HG03571 (cell line): ENCODE results near the gene PSMD12.
"Not testable (repeated sequence)": the region's sequence is repeated elsewhere in the genome, so short reads cannot be mapped to it uniquely, and the experiment has no call there.

Experiments
- ATAC-seq: cut with Tn5 transposase; IDR thresholded peaks from one replicate; pipeline ENCODE4 v1.9.1; 2021; ENCODE audit not compliant: unreplicated experiment

Gene PSMD12

DNA sequence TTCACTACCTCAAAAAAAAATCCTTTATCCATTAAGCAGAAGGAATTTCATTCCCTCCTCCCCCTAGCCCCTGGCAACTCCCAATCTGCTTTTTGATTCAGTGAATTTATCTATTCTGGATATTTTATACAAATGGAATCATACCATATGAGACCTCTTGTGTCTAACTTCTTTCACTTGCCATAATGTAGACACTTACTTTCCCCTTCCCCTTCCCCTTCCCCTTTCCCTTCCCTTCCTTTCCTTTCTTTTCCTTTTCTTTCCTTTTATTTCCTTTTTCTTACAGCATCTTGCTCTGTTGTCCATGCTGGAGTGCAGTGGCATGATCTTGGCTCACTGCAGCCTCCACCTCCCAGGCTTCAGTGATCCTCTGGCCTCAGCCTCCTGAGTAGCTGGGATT lies 50.5 kb downstream of the PSMD12 start:
- ATAC-seq, result no peak

DNA sequence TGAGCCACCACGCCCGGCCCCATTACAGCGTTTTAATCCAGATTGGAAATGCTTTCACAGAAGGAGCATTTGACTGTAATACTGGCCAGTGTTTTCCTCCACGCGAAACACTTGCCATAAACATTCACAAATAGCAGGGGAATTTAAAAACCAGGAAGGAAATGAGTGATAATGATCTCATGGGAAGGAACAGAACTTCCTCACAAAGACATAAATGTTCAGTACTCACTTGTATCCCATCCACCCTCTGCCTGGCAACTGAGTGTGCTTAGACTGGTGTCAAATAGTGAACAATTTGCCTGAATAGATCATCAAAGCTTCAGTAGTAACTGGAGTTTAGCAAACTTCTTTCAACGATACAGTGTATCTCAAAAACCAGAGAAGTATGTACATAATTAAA lies 54.1 kb downstream of the PSMD12 start:
- no peak for ATAC-seq

DNA sequence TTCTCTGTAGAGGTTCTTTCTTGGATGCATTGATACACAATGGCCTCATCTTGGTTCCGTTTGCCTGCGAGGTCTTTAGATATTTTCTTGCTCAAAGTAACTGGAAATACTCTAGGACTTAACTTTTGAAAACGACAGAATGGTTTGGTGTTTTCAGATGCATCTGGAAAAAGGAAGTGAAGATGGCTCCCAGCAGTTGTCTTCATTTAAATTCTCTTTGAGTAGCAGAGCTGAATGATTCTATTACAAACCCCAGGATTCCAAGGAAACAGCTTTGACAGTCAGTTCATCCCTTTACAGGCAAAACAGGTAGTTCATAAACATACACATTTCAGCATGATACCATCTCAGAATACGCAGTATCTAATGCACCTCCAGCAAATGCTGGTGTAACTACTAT lies 54.8 kb downstream of the PSMD12 start:
- ATAC-seq, result no peak

DNA sequence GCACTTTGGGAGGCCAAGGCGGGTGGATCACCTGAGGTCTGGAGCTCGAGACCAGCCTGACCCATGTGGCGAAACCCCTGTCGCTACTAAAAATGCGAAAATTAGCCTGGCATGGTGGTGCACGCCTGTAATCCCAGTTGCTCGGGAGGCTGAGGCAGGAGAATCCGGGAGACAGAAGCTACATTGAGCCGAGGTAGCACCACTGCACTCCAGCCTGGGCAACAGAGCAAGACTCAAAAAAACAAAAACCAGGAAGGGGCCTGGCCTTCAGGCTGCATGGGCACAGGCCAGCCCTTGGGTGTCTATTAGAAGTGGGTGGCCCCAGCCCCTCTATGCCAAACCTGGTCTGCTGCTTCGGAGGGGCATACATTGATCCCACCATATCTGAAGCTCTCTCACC lies 56.0 kb downstream of the PSMD12 start:
- ATAC-seq, result no peak

DNA sequence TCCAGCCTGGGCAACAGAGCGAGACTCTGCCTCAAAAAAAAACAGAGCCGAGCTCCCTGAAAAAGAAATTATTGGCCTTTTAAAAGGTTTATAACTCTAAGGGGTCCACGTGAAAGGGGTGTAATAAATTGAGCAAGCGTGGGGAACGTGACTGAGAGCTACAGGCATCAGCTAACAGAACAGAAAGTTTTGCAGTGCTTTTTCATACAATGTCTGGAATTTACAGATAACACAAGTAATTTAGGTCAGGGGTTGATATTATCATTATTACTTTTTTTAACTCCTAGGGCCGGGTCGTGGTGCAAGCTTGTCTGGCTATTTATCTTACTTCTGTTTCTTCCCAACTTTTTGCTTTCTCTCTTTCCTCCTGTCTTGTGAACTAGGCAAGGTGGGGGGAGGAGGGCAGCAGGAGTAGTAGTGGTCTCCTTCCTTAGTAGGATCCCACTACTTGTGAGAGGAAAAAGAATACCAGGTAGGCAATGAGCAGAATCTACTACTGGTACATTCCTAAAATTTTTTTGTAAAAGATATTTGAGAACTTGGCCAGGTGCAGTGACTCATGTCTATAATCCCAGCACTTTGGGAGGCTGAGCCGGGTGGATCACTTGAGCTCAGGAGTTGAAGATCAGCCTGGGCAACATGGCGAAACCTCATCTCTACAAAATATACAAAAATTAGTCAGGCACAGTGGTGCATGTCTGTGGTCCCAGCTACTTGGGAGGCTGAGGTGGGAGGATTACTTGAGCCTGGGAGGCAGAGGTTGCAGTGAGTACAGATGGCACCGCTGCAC lies 60.7 kb downstream of the PSMD12 start:
- ATAC-seq, result not testable (repeated sequence)

DNA sequence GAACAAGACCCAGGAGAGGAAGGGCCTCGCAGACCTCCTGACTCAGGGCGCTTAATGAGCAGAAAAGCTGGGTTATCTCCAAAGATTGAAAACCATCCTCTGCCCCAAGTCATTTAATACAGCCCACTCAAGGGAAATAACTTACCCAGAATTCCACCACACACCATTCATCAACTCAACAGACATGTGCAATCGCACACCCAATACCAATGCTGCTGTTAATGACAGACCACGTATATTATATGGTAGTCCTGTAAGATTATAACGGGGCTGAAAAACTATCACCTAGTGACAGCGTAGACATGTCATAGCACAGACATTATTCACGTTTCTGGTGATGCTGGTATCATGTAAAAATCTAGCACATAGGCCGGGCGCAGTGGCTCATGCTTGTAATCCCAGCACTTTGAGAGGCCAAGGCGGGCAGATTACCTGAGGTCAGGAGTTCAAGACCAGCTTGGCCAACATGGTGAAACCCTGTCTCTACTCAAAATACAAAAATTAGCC lies 68.9 kb downstream of the PSMD12 start:
- no peak for ATAC-seq

- ATAC-seq, result no peak
Measured at GRCh38 chr17:67294451-67295199, 71.8 kb downstream of the PSMD12 start.

GRCh38 chr17:67293251-67294203 lies 72.8 kb downstream of the PSMD12 start:
- peak; percentile 90 for ATAC-seq

DNA sequence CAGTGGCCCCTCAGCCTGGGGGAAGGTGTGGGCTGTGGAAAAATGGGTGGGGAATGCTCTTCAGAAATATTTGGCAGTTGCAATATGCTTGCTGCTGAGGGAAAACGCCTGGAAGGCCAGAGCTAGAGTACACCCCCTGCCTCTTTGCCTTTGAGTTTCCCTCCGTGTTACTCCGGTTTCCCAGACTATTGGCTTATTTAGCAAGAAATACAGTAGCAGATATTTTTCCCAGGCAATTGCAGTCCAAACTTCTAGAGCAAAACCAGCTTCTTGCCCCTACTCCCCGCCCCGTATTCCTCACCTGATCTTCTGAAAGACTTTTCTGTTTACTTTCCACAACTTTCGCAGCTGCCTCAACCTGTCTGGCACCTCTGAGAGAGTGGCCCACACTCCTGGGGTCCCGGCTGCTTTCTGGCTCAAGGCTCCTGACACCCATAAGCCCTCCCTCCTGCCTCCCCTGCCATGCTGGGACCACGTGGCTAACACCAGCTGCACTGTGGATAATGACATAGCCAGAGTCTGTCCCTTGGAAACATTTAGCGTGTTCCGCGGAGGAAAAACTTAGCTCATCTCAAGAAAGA lies 75.6 kb downstream of the PSMD12 start:
- no peak for ATAC-seq

- ATAC-seq, result no peak
Measured at GRCh38 chr17:67290244-67290643, 76.1 kb downstream of the PSMD12 start.

DNA sequence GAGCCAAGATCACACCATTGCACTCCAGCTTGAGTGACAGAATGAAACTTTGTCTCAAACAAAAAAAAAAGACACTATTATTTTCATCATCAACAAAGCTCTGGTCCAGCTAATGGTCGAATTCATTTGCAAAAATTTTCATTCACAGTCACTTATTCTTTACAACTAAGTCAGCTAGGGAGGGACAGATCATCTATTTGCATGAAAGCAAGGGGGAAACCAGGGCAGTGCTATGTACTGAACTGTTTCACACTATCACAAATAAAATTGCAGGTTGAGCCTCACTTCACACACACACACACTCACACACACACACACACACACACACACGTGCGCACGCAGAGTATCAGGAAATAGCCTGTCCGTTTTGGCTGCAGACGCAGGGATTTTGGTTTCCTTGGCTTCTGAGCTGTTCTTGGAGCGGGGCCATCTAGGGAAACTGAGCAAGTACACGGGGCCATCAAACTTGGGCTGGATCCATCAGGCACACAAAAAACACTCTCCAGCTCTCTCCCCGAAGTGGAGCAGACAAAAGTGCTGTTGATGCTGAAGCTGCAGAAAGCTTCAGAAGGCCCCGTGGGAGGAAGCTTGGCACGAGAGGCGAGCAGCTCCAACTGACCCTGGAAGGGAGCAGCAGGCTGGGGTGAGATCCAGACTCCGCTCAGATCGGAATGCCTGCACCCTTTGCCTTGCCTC lies 77.0 kb downstream of the PSMD12 start:
- no peak for ATAC-seq
